ENCODE measurements around the gene HDAC8.

- TF ChIP-seq POLR2A (IDR thresholded peaks at IDR 0.05; ENCODE audit: low read length): no peak
- TF ChIP-seq GATA1 (IDR thresholded peaks at IDR 0.05; ENCODE audit: low read depth, low read length): no peak
Measured at GRCh38 chrX:72308209-72308565, 264.5 kb downstream of the HDAC8 start.
